ENCODE data around the gene BZW1. TPM values are rescaled to one million over a fixed set of nuclear protein-coding genes. Genes with fewer than 3 reads are reported as not detected.

BZW1 gene
- total and polyA plus RNA-seq, 2 of the 4 experiments (the other 2 are of a cell fraction): 204 to 268 TPM

- Histone ChIP-seq H3K56ac (ENCODE audit: extremely low read depth, insufficient read depth, low read length) (no peak overlapping the region), H3K14ac (replicated peaks; ENCODE audit: low read depth, low read length) (no peak overlapping the region), H3K27me3 (ENCODE audit: control insufficient read depth, insufficient read depth, low read length) (no peaks in the 10 kb centered on the region), H3K4me2 (ENCODE audit: low read depth, low read length) (no peak overlapping the region), H2BK20ac (ENCODE audit: low read depth, low read length) (no peak overlapping the region; the same call in 1 of the 2 replicates), H2BK5ac (ENCODE audit: low read depth, low read length, poor library complexity, severe bottlenecking) (no peak overlapping the region), H3K23ac (ENCODE audit: low read depth, low read length) (no peak overlapping the region), H2BK15ac (ENCODE audit: low read depth, low read length) (peak overlapping the region; percentile 20; the same call in 1 of the 3 replicates), H3K4ac (ENCODE audit: low read depth, low read length) (no peak overlapping the region), H4K20me1 (ENCODE audit: insufficient read depth, low read length) (no peaks in the 10 kb centered on the region), H2AK5ac (ENCODE audit: low read depth, low read length) (no peak overlapping the region), H3K9me1 (ENCODE audit: insufficient read depth, low read length) (peaks cover 6% of the 10 kb centered on the region), H3K79me1 (ENCODE audit: low read depth in 1 of 2, low read length in 2 of 2) (no peaks in the 10 kb centered on the region), H3K18ac (ENCODE audit: low read depth, low read length) (no peak overlapping the region), H3K36me3 (ENCODE audit: control insufficient read depth, insufficient read depth, low read length) (no peaks in the 10 kb centered on the region), H3K9me3 (ENCODE audit: control insufficient read depth, insufficient read depth, low read length) (peaks cover 3% of the 10 kb centered on the region; the same call in 1 of the 2 replicates), H3K4me1 (ENCODE audit: control insufficient read depth, insufficient read depth, low read length) (peaks cover 7% of the 10 kb centered on the region), H3K27ac (ENCODE audit: insufficient read depth, low read length) (no peak overlapping the region), H2BK120ac (ENCODE audit: low read depth, low read length) (no peak overlapping the region), H4K8ac (ENCODE audit: low read depth in 2 of 2, low read length in 2 of 2) (no peak overlapping the region), H3K4me3 (ENCODE audit: insufficient read depth, low read depth, low read length) (no peak overlapping the region), H4K91ac (ENCODE audit: insufficient read depth, low read depth, low read length) (no peak overlapping the region), H3K9ac (ENCODE audit: low read depth, low read length) (no peak overlapping the region), H2AFZ (replicated peaks; ENCODE audit: low read length, poor library complexity) (no peak overlapping the region), H2AK9ac (replicated peaks; ENCODE audit: low read depth, low read length, poor library complexity) (no peak overlapping the region), H4K5ac (ENCODE audit: low read depth, low read length) (no peak overlapping the region)
- in situ Hi-C loops (cut with MboI; ENCODE audit: low sequenced_read_pairs): no loop called here
- ATAC-seq (ENCODE audit: low read depth) (no peak), DNase-seq (no peak)
- no TSS peak for BruUV-seq (replicated peaks)
- intact Hi-C loops (cut with micrococcal nuclease): no loop called here
- ChIA-PET CTCF (interaction anchor here (1.2 kb wide), 1 partner anchor 10 kb away, joined by 3 read pairs; no protein-coding TSS in a partner anchor), POLR2A (ENCODE audit: unreplicated experiment) (no interaction called here)
- TF ChIP-seq MXI1 (IDR thresholded peaks at IDR 0.05; ENCODE audit: borderline replicate concordance, low read depth, low read length): no peak
- no peak for TF ChIP-seq USF2 (IDR thresholded peaks at IDR 0.05; ENCODE audit: low read depth, low read length)
- TF ChIP-seq RFX5 (IDR thresholded peaks at IDR 0.05; ENCODE audit: low read depth, low read length): no peak
- no peak for TF ChIP-seq MAZ (IDR thresholded peaks at IDR 0.05; ENCODE audit: borderline replicate concordance, low read depth, low read length)
- dilution Hi-C loops (cut with HindIII; ENCODE audit: low sequenced_read_pairs, unreplicated experiment): no loop called here
Measured at GRCh38 chr2:200777275-200777674, 34.4 kb upstream of the BZW1 start.
